Measurements from ENCODE around the gene ZXDC. TPM values are rescaled to one million over a fixed set of nuclear protein-coding genes. Genes with fewer than 3 reads are reported as not detected.

Gene ZXDC
- polyA plus RNA-seq, 1 experiment = 9.5 TPM

- no peak for TF ChIP-seq CTCF (IDR thresholded peaks at IDR 0.05; ENCODE audit: low read depth, low read length)
- Histone ChIP-seq H3K4me3 (ENCODE audit: low read depth, low read length) (no peak overlapping the region), H3K27me3 (ENCODE audit: control insufficient read depth, insufficient read depth, low read length) (peaks cover 7% of the 10 kb centered on the region), H3K27ac (ENCODE audit: low read depth, low read length) (no peak overlapping the region), H3K9me3 (ENCODE audit: control insufficient read depth, insufficient read depth, low read length) (no peaks in the 10 kb centered on the region)
- CTCF ChIA-PET = no interaction called here
- DNase-seq (ENCODE audit: low read depth, low spot score) = no peak
- POLR2A ChIA-PET = no interaction called here
Measured at GRCh38 chr3:126515066-126515706, 39.5 kb upstream of the ZXDC start.

GRCh38 chr3:126514161-126514560 lies 38.5 kb upstream of the ZXDC start:
- no peak overlapping the region for H3K27ac ChIP-seq (ENCODE audit: low read depth, low read length)
- no peaks in the 10 kb centered on the region for H3K9me3 ChIP-seq (ENCODE audit: control insufficient read depth, insufficient read depth, low read length)
- DNase-seq (ENCODE audit: low read depth, low spot score) = no peak
- CTCF ChIA-PET = interaction anchor here (6.8 kb wide), 1 partner anchor 8 kb away, joined by 37 read pairs; the partner anchor contains the start of gene CHST13
- POLR2A ChIA-PET = no interaction called here
- TF ChIP-seq CTCF (IDR thresholded peaks at IDR 0.05; ENCODE audit: low read depth, low read length) = no peak
- H3K4me3 ChIP-seq (ENCODE audit: low read depth, low read length) = no peak overlapping the region
- peaks cover 7% of the 10 kb centered on the region for H3K27me3 ChIP-seq (ENCODE audit: control insufficient read depth, insufficient read depth, low read length)

- H3K4me3 ChIP-seq (ENCODE audit: low read depth, low read length) = no peak overlapping the region
- ChIA-PET CTCF (interaction anchor here (6.8 kb wide), 1 partner anchor 9 kb away, joined by 37 read pairs; the partner anchor contains the start of gene CHST13), POLR2A (no interaction called here)
- TF ChIP-seq CTCF (IDR thresholded peaks at IDR 0.05; ENCODE audit: low read depth, low read length) = no peak
- no peaks in the 10 kb centered on the region for H3K9me3 ChIP-seq (ENCODE audit: control insufficient read depth, insufficient read depth, low read length)
- peaks cover 7% of the 10 kb centered on the region for H3K27me3 ChIP-seq (ENCODE audit: control insufficient read depth, insufficient read depth, low read length)
- no peak for DNase-seq (ENCODE audit: low read depth, low spot score)
- H3K27ac ChIP-seq (ENCODE audit: low read depth, low read length) = no peak overlapping the region
Measured at GRCh38 chr3:126512916-126513650, 37.4 kb upstream of the ZXDC start.

DNA sequence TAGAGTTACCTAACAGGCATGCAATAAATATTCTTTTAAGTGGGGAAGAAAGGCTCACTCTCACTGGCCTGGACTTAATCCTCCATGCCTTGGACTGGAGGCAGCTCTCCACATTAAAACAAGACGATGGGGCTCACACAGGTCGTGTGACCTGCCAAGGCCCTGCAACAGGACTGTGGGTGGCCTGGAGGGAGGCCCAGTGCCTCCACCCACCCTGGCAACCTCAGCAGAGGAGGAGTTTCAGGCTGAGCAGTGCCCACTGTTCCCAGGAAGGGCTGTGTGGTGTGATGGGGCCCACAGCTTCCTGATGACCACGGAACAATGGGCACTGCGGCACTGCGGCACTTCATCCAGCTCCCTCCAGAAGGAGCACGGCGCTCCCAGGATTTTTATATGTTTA lies 36.3 kb upstream of the ZXDC start:
- CTCF ChIA-PET = interaction anchor here (1.1 to 6.8 kb wide), 2 partner anchors 10 to 1036 kb away, joined by 3 to 37 read pairs; partner anchors contain the start of gene CHST13
- Histone ChIP-seq H3K4me3 (ENCODE audit: low read depth, low read length) (no peak overlapping the region), H3K27me3 (ENCODE audit: control insufficient read depth, insufficient read depth, low read length) (peaks cover 4% of the 10 kb centered on the region), H3K27ac (ENCODE audit: low read depth, low read length) (no peak overlapping the region), H3K9me3 (ENCODE audit: control insufficient read depth, insufficient read depth, low read length) (no peaks in the 10 kb centered on the region)
- TF ChIP-seq CTCF (IDR thresholded peaks at IDR 0.05; ENCODE audit: low read depth, low read length) = no peak
- no peak for DNase-seq (ENCODE audit: low read depth, low spot score)
- POLR2A ChIA-PET = no interaction called here

- POLR2A ChIA-PET = interaction anchor here (0.6 kb wide), 1 partner anchor 947 kb away, joined by 3 read pairs; no protein-coding TSS in a partner anchor
- CTCF ChIA-PET = interaction anchor here (1.1 to 6.8 kb wide), 2 partner anchors 11 to 1037 kb away, joined by 3 to 37 read pairs; partner anchors contain the start of gene CHST13
- DNase-seq (ENCODE audit: low read depth, low spot score) = no peak
Measured at GRCh38 chr3:126511291-126511690, 35.6 kb upstream of the ZXDC start.

More at GRCh38 chr3:126511291-126511690, 35.6 kb upstream of the ZXDC start:
- TF ChIP-seq CTCF (IDR thresholded peaks at IDR 0.05; ENCODE audit: low read depth, low read length) = no peak
- Histone ChIP-seq H3K27ac (ENCODE audit: low read depth, low read length) (no peak overlapping the region), H3K27me3 (ENCODE audit: control insufficient read depth, insufficient read depth, low read length) (peaks cover 4% of the 10 kb centered on the region), H3K4me3 (ENCODE audit: low read depth, low read length) (no peak overlapping the region), H3K9me3 (ENCODE audit: control insufficient read depth, insufficient read depth, low read length) (no peaks in the 10 kb centered on the region)

Measured in AG04450 (cell line).